ENCODE data around the gene FIBCD1. TPM values are rescaled to one million over a fixed set of nuclear protein-coding genes. Genes with fewer than 3 reads are reported as not detected.
A peak's percentile ranks its signal among the peaks of the same experiment; 100 is the strongest.

Gene FIBCD1
- total and polyA plus RNA-seq, 8 donors, result 0.18 to 6.4 (median 0.41) TPM; not detected in 4

- intact Hi-C loops (cut with DNase I; ENCODE audit: low total_unique reads), result loop anchor here (10.0 kb wide), 1 partner anchor 183 kb away; no protein-coding TSS in a partner anchor
Measured at GRCh38 chr9:130948266-130948665, 9.2 kb upstream of the FIBCD1 start.

GRCh38 chr9:130947618-130948140, 8.6 kb upstream of the FIBCD1 start:
- Histone ChIP-seq H3K4me1 (no peaks in the 10 kb centered on the region), H3K36me3 (no peaks in the 10 kb centered on the region), H3K9me3 (peaks cover 0 to 6% (median 0%) of the 10 kb centered on the region in 4 donors), H3K27me3 (peaks cover 0 to 62% (median 24%) of the 10 kb centered on the region in 3 donors), H3K27ac (no peak overlapping the region), H3K4me3 (no peak overlapping the region)
- TF ChIP-seq CTCF (IDR thresholded peaks at IDR 0.05) (no peak), POLR2A (IDR thresholded peaks at IDR 0.05) (no peak), POLR2AphosphoS5 (IDR thresholded peaks at IDR 0.05) (no peak), EP300 (IDR thresholded peaks at IDR 0.05) (no peak)
- intact Hi-C loops (cut with DNase I; ENCODE audit: low total_unique reads), result loop anchor here (10.0 kb wide), 1 partner anchor 183 kb away; no protein-coding TSS in a partner anchor
- 62 to 75% (median 68%) methylated on average over 13 of the region's 13 CpGs for WGBS, 5 donors
- DNase-seq, result no peak

More at GRCh38 chr9:130948266-130948665, 9.2 kb upstream of the FIBCD1 start:
- peaks cover 0 to 6% (median 0%) of the 10 kb centered on the region in 4 donors for H3K9me3 ChIP-seq
- TF ChIP-seq CTCF (IDR thresholded peaks at IDR 0.05) (no peak), POLR2AphosphoS5 (IDR thresholded peaks at IDR 0.05) (no peak), POLR2A (IDR thresholded peaks at IDR 0.05) (no peak), EP300 (IDR thresholded peaks at IDR 0.05) (no peak)
- H3K4me3 ChIP-seq, result no peak overlapping the region
- no peak for DNase-seq
- H3K36me3 ChIP-seq, result no peaks in the 10 kb centered on the region
- H3K27me3 ChIP-seq, result peaks cover 0 to 57% (median 21%) of the 10 kb centered on the region in 3 donors
- H3K27ac ChIP-seq, result no peak overlapping the region
- no peaks in the 10 kb centered on the region for H3K4me1 ChIP-seq
- WGBS, 5 donors, result 36 to 59% (median 50%) methylated on average over 8 of the region's 8 CpGs

- intact Hi-C loops (cut with DNase I; ENCODE audit: low total_unique reads), result loop anchor here (10.0 kb wide), 1 partner anchor 182 kb away; no protein-coding TSS in a partner anchor
- Histone ChIP-seq H3K27ac (no peak overlapping the region), H3K9me3 (peaks cover 0 to 6% (median 0%) of the 10 kb centered on the region in 4 donors), H3K4me1 (no peaks in the 10 kb centered on the region), H3K36me3 (no peaks in the 10 kb centered on the region), H3K27me3 (peaks cover 0 to 63% (median 29%) of the 10 kb centered on the region in 3 donors), H3K4me3 (no peak overlapping the region)
- WGBS, 5 donors, result 43 to 54% (median 47%) methylated on average over 14 to 16 of the region's 16 CpGs
- no peak for TF ChIP-seq CTCF (IDR thresholded peaks at IDR 0.05)
- TF ChIP-seq POLR2A (IDR thresholded peaks at IDR 0.05), result no peak
- TF ChIP-seq EP300 (IDR thresholded peaks at IDR 0.05), result no peak
- TF ChIP-seq POLR2AphosphoS5 (IDR thresholded peaks at IDR 0.05), result peak in 1 of 3 donors; percentile 17
- DNase-seq, result peak in 1 of 2 donors; percentile 65
Measured at GRCh38 chr9:130946766-130947617, 7.9 kb upstream of the FIBCD1 start.

- intact Hi-C loops (cut with DNase I; ENCODE audit: low total_unique reads), result loop anchor here (10.0 kb wide), 1 partner anchor 180 kb away; no protein-coding TSS in a partner anchor
- no peak overlapping the region for H3K27ac ChIP-seq
- H3K27me3 ChIP-seq, result peaks cover 0 to 75% (median 47%) of the 10 kb centered on the region in 3 donors
- TF ChIP-seq POLR2A (IDR thresholded peaks at IDR 0.05) (no peak), POLR2AphosphoS5 (IDR thresholded peaks at IDR 0.05) (no peak), EP300 (IDR thresholded peaks at IDR 0.05) (no peak), CTCF (IDR thresholded peaks at IDR 0.05) (no peak)
- no peak overlapping the region for H3K4me3 ChIP-seq
- 86 to 90% (median 87%) methylated on average over 9 of the region's 9 CpGs for WGBS, 5 donors
- peaks cover 0 to 13% (median 11%) of the 10 kb centered on the region in 4 donors for H3K4me1 ChIP-seq
- peaks cover 0 to 6% (median 0%) of the 10 kb centered on the region in 4 donors for H3K9me3 ChIP-seq
- H3K36me3 ChIP-seq, result no peaks in the 10 kb centered on the region
- no peak for DNase-seq
Measured at GRCh38 chr9:130945173-130945572, 6.1 kb upstream of the FIBCD1 start.

Data from stomach (tissue), 9 donors.